RWPE2 (cell line): ENCODE measurements around the gene TXLNA.

Experiments
- ATAC-seq: fragments of 200-7000 bp; cut with Tn5 transposase; 3 replicates; pipeline ENCODE4 v1.9.1; 2021; ENCODE audit warnings: low read depth
- DNase-seq: peaks from one replicate; pipeline ENCODE4 v3.0.0-alpha.2; 2020; ENCODE audit warnings: low spot score
- H3K27ac ChIP-seq: fragments of 450-650 bp; 2 replicates; pipeline ENCODE4 v1.5.1; 2017; ENCODE audit warnings: mild to moderate bottlenecking; ENCODE audit not compliant: poor library complexity, severe bottlenecking
- H3K27me3 ChIP-seq: fragments of 250-450 bp; sonication (Bioruptor Pico); 2 replicates; pipeline ENCODE4 v1.5.1; 2021; ENCODE audit warnings: mild to moderate bottlenecking, moderate library complexity; ENCODE audit not compliant: insufficient read depth, poor library complexity, severe bottlenecking
- H3K36me3 ChIP-seq: fragments of 250-450 bp; sonication (Bioruptor Pico); 2 replicates; pipeline ENCODE4 v1.5.1; 2020; ENCODE audit warnings: low read depth, mild to moderate bottlenecking, moderate library complexity
- H3K4me1 ChIP-seq: fragments of 250-450 bp; sonication (Bioruptor Pico); 2 replicates; pipeline ENCODE4 v1.5.1; 2021; ENCODE audit warnings: mild to moderate bottlenecking, moderate library complexity; ENCODE audit not compliant: insufficient read depth, poor library complexity, severe bottlenecking
- H3K4me3 ChIP-seq: fragments of 250-450 bp; sonication (Bioruptor Pico); 2 replicates; pipeline ENCODE4 v1.5.1; 2021; ENCODE audit warnings: mild to moderate bottlenecking, moderate library complexity; ENCODE audit not compliant: severe bottlenecking
- H3K9me3 ChIP-seq: fragments of 250-450 bp; sonication (Bioruptor Pico); 2 replicates; pipeline ENCODE4 v1.5.1; 2021; ENCODE audit warnings: mild to moderate bottlenecking, moderate library complexity; ENCODE audit not compliant: severe bottlenecking
- CTCF ChIP-seq: fragments of 450-650 bp; IDR thresholded peaks from one replicate; pipeline ENCODE4 v1.5.1; 2017; ENCODE audit warnings: mild to moderate bottlenecking, moderate library complexity; ENCODE audit not compliant: poor library complexity, severe bottlenecking

TXLNA gene

GRCh38 chr1:32201011-32201855 lies 21.8 kb downstream of the TXLNA start:
- Histone ChIP-seq H3K9me3 (no peaks in the 10 kb centered on the region), H3K27me3 (no peaks in the 10 kb centered on the region), H3K36me3 (peaks cover 14% of the 10 kb centered on the region), H3K4me1 (no peaks in the 10 kb centered on the region), H3K27ac (peak overlapping the region; percentile 18), H3K4me3 (peak overlapping the region; percentile 41)
- TF ChIP-seq CTCF = no peak
- ATAC-seq = peak; percentile 19; the same call in 1 of the 3 replicates
- DNase-seq = no peak

- no peaks in the 10 kb centered on the region for H3K4me1 ChIP-seq
- no peaks in the 10 kb centered on the region for H3K9me3 ChIP-seq
- peaks cover 18% of the 10 kb centered on the region for H3K36me3 ChIP-seq
- ATAC-seq (peak; percentile 4; the same call in 1 of the 3 replicates), DNase-seq (no peak)
- no peak for TF ChIP-seq CTCF
- H3K27ac ChIP-seq = no peak overlapping the region
- H3K27me3 ChIP-seq = no peaks in the 10 kb centered on the region
- H3K4me3 ChIP-seq = peak overlapping the region; percentile 71
Measured at GRCh38 chr1:32204943-32205361, 25.5 kb downstream of the TXLNA start.

GRCh38 chr1:32205401-32206370 lies 26.2 kb downstream of the TXLNA start, which contains the start of gene IQCC:
Gene IQCC (plus strand): TSS chr1:32205671. CDS start chr1:32205682, 11 bp downstream.
- peak; percentile 69 for ATAC-seq
- H3K27ac ChIP-seq = peak within 1 kb of the TSS; percentile 34
- peak within 1 kb of the TSS; percentile 71 for H3K4me3 ChIP-seq
- TF ChIP-seq CTCF = peak; percentile 22
- H3K4me1 ChIP-seq = no peaks in the 10 kb centered on the region
- peak; percentile 90 for DNase-seq
- no peaks in the 10 kb centered on the region for H3K27me3 ChIP-seq
- H3K36me3 ChIP-seq = peaks cover 18% of the 10 kb centered on the region
- H3K9me3 ChIP-seq = no peaks in the 10 kb centered on the region

GRCh38 chr1:32208469-32208868 lies 29.0 kb downstream of the TXLNA start:
- Histone ChIP-seq H3K4me3 (no peak overlapping the region), H3K9me3 (no peaks in the 10 kb centered on the region), H3K36me3 (peaks cover 19% of the 10 kb centered on the region), H3K4me1 (no peaks in the 10 kb centered on the region), H3K27me3 (no peaks in the 10 kb centered on the region), H3K27ac (no peak overlapping the region)
- ATAC-seq (no peak), DNase-seq (no peak)
- no peak for TF ChIP-seq CTCF
